Neural crest cell (in vitro differentiated cells): Measurements from ENCODE around the gene RNF32. TPM values are rescaled to one million over a fixed set of nuclear protein-coding genes. Genes with fewer than 3 reads are reported as not detected.

Experiments used
- DNase-seq: peaks from one replicate; pipeline ENCODE4 v3.0.0; 2021; ENCODE audit warnings: low read depth, mixed read lengths, low spot score
- H3K27ac Mint-ChIP-seq: one replicate; pipeline ENCODE4 v1.8.0; 2021; ENCODE audit warnings: mild to moderate bottlenecking, mixed read lengths; ENCODE audit not compliant: unreplicated experiment
- H3K27me3 Mint-ChIP-seq: 2 replicates; pipeline ENCODE4 v1.8.0; 2021; ENCODE audit warnings: low read depth, mild to moderate bottlenecking, mixed read lengths
- H3K36me3 Mint-ChIP-seq: 2 replicates; pipeline ENCODE4 v1.8.0; 2021; ENCODE audit warnings: low read depth, mild to moderate bottlenecking, mixed read lengths
- H3K4me1 Mint-ChIP-seq: 2 replicates; pipeline ENCODE4 v1.8.0; 2021; ENCODE audit warnings: mixed read lengths
- H3K4me3 Mint-ChIP-seq: one replicate; pipeline ENCODE4 v1.8.0; 2021; ENCODE audit warnings: mild to moderate bottlenecking, mixed read lengths
- H3K9me3 Mint-ChIP-seq: 2 replicates; pipeline ENCODE4 v1.8.0; 2021; ENCODE audit warnings: mixed read lengths
- long read RNA-seq: library from polyadenylated mRNA; unstranded; transcript quantifications from one replicate; pipeline ENCODE4 v2.0.0, GENCODE V29; 2020
- total RNA-seq: library from RNA; stranded (reverse); gene quantifications from 2 replicates; pipeline ENCODE4 v1.2.1, GENCODE V29; 2021
- TF ChIP-seq, protein P1 (sequence below): fragments of 200-600 bp; sonication (generic); conservative IDR thresholded peaks from 2 replicates; pipeline ENCODE4 v1.5.0; 2021; ENCODE audit warnings: antibody characterized with exemption, mild to moderate bottlenecking

Gene RNF32
- total RNA-seq: 1.2 and 1.4 TPM in 2 replicates
- long read RNA-seq, partial matches to known transcripts: 0 of 3 reads
- long read RNA-seq, other reads (novel, unspliced or antisense): 2 of 3 reads

DNA sequence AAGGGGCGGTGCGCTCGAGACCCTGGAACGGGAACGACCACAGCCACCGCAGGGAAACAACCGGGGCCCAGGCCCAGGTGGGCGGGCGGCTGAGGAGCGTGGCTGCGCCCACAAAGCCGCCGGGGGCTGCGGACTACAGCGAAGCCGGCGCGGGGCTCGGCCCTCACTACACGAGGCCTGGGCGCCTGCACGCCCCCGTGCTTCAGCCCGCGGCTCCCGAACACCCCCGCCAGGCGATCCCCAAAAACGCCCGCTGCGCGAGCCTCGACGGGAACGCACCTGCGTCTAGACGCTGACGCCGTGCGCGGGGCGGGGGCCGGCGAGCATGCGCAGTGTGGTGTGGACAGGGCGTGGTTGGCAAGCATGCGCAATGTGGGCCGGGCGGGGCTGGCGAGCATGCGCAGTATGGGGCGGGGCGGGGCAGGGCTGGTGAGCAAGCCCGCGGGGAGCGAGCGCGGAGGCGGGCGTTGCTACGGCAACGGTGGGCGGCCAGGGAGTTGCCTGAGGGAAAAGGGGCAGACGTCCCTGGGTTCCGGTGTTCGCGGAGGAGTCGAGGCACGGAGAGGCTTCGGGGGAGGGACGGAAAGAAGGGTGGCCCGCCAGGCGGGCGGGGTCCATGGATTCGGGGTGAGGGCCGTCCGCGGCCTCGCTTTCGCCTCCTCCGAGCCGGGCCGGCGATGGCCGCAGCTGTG is at the start of gene RNF32:
RNF32 (plus strand) TSS at position 518 of the 692 bp plus-strand sequence. CDS start 3,104 bp downstream, outside the sequence.
- peaks cover 9% of the 10 kb centered on the region for H3K9me3 Mint-ChIP-seq
- H3K4me1 Mint-ChIP-seq: peaks cover 17% of the 10 kb centered on the region
- TF ChIP-seq, protein P1, sequence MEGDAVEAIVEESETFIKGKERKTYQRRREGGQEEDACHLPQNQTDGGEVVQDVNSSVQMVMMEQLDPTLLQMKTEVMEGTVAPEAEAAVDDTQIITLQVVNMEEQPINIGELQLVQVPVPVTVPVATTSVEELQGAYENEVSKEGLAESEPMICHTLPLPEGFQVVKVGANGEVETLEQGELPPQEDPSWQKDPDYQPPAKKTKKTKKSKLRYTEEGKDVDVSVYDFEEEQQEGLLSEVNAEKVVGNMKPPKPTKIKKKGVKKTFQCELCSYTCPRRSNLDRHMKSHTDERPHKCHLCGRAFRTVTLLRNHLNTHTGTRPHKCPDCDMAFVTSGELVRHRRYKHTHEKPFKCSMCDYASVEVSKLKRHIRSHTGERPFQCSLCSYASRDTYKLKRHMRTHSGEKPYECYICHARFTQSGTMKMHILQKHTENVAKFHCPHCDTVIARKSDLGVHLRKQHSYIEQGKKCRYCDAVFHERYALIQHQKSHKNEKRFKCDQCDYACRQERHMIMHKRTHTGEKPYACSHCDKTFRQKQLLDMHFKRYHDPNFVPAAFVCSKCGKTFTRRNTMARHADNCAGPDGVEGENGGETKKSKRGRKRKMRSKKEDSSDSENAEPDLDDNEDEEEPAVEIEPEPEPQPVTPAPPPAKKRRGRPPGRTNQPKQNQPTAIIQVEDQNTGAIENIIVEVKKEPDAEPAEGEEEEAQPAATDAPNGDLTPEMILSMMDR: no peak
- DNase-seq: peak; percentile 94
- H3K4me3 Mint-ChIP-seq: peak within 1 kb of the TSS; percentile 93
- peak within 1 kb of the TSS; percentile 90 for H3K27ac Mint-ChIP-seq
- H3K27me3 Mint-ChIP-seq: peaks cover 34% of the 10 kb centered on the region
- peaks cover 12% of the 10 kb centered on the region for H3K36me3 Mint-ChIP-seq

DNA sequence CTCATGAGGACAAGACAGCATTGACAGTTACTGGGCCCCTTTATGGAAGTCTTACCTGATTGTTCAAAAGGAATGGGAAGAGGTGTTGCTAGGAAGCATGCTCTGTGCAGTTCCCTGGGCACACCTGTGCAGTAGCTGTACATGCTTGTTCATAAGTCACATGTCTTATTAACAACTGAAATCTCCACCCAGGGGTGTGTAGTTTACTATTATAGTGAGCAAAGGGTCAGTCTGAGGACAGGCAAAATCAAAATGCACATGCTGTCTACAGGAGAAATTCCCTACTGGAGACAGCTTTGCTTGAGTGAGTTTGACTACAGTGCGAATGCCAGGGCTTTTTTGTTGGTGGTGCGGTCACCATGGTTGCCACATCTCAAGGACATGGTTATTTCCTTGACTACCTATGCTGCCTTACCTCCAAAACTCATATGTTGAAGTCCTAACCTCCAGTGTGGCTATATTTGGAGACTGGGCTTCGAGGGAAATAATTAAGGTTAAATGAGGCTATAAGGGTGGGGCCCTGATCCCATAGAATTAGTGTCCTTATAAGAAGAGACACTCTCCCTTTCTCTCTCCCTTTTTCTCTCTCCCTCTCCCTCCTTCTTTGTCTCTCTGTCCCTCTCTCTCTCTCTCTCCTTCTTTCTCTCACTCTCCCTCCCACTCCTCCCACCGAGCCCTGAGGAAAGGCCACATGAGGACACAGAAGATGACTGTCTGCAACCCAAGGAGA is 48.3 kb upstream of the RNF32 start:
- Mint-ChIP-seq H3K4me3 (no peak overlapping the region), H3K9me3 (peaks cover 7% of the 10 kb centered on the region), H3K27ac (no peak overlapping the region), H3K36me3 (peaks cover 4% of the 10 kb centered on the region), H3K4me1 (peaks cover 21% of the 10 kb centered on the region), H3K27me3 (no peaks in the 10 kb centered on the region)
- DNase-seq: no peak
- TF ChIP-seq, protein P1: no peak

DNA sequence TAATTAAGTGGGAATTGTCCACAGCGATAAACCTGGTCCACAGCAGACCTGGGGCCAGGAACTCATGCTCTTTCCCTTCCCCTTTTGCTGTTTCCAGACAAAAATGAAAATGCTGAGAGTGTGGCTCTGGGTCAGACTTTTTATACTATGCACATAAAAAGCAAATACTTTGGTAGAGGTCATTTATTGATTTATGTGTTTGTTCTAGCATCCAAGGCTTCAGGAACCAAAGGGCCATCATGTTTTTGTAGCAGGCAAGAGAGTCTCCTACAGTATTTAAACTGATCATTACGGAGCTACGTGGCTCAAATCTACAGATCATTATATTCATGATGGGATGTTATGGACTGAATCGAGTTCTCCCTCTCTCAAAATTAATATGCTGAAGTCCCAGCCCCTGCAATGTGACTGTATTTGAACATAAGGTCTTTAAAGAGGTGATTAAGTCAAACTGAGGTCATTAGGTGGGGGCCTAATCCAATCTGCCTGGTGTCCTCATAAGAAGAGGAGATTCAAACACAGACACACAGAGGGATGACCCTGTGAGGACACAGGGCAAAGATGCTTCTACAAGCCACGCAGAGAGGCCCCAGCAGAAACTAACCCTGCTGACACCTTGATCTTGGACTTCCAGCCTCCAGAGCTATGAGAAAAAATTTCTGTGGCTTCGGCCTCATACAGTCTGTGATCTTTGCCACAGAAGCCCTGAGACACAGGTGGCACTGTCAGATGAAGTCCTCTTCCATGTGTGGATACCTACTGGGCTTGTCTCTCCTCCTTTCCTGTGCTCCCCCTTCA is 46.1 kb upstream of the RNF32 start:
- Mint-ChIP-seq H3K36me3 (peaks cover 4% of the 10 kb centered on the region), H3K27me3 (no peaks in the 10 kb centered on the region), H3K27ac (no peak overlapping the region), H3K9me3 (peaks cover 11% of the 10 kb centered on the region), H3K4me1 (peaks cover 17% of the 10 kb centered on the region), H3K4me3 (no peak overlapping the region)
- TF ChIP-seq, protein P1: no peak
- no peak for DNase-seq

DNA sequence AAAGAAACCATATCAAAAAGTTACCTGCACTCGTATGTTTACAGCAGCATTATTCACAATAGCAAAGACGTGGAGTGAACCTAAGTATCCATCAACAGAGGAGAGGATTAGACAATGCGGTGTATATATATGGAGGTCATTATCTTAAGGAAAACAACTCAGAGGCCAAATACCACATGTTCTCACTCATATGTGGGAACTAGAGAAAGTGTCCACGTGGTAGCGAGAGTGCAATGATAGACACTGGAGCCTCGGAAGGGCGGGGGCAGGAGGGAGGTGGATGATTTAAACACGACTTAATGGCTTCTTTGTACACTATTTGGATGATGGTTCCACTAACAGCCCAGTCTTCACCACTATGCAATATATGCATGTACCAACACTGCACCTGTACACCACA is 40.1 kb upstream of the RNF32 start:
- Mint-ChIP-seq H3K9me3 (peaks cover 4% of the 10 kb centered on the region), H3K36me3 (no peaks in the 10 kb centered on the region), H3K27ac (no peak overlapping the region), H3K27me3 (no peaks in the 10 kb centered on the region), H3K4me1 (no peaks in the 10 kb centered on the region), H3K4me3 (no peak overlapping the region)
- TF ChIP-seq, protein P1: no peak
- no peak for DNase-seq

DNA sequence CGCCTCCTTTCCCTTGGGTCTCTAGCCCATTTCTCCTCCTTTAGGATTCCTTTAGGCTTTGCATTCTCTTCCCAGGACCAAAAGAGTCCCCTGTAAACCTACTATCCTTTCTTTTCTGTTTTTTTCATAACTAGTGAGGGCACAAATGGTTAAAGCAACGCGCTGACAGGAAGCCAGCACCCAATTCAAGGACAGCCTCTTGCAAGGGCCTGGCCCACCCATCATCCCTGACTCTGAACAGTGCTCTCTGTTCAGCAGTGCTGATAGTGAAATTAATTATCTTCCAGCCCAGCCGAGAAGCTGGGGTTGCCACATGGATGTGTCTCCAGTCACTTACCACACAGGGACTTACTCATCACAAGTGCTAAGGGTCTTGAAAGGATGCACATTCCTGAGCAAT is 38.3 kb upstream of the RNF32 start:
- H3K27me3 Mint-ChIP-seq: no peaks in the 10 kb centered on the region
- no peak for DNase-seq
- no peak overlapping the region for H3K4me3 Mint-ChIP-seq
- H3K36me3 Mint-ChIP-seq: no peaks in the 10 kb centered on the region
- peaks cover 4% of the 10 kb centered on the region for H3K9me3 Mint-ChIP-seq
- TF ChIP-seq, protein P1: no peak
- no peak overlapping the region for H3K27ac Mint-ChIP-seq
- no peaks in the 10 kb centered on the region for H3K4me1 Mint-ChIP-seq
